NB4 (cell line): ENCODE data around the gene SLX1B.
"Not testable (repeated sequence)": the region's sequence is repeated elsewhere in the genome, so short reads cannot be mapped to it uniquely, and the experiment has no call there.

Experiments
- DNase-seq: peaks from one replicate; pipeline ENCODE4 v3.0.0; 2010; ENCODE audit warnings: low read depth
- H3K4me3 ChIP-seq: one replicate; pipeline ENCODE4 v1.5.1; 2011; ENCODE audit warnings: mild to moderate bottlenecking, low read depth, low read length, moderate library complexity

Gene SLX1B

GRCh38 chr16:29454269-29454668 is at the start of gene SLX1B, which contains the start of gene BOLA2:
SLX1B (plus strand) TSS chr16:29454533.
BOLA2 (minus strand) TSS chr16:29454351; CDS start chr16:29454253, 98 bp downstream.
- H3K4me3 ChIP-seq, DNase-seq: not testable (repeated sequence)

DNA sequence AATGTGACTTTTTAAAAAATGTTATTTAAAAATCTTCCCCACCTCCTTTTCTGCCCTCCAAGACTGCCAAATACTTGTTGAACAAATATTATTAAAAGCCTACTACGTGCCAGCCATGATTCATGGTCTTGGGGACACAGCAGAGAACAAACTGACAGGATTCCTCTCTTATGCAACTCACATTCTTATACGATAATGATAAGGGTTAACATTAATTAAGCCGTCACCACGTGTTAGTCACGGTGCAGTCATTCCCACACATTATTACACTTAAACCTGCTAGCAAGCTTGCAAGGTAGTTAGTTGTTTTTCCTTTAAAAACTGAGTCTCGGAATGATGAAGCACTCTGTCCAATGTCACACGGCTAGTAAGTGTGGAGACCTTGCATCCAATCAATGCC is 49.1 kb upstream of the SLX1B start:
- DNase-seq, H3K4me3 ChIP-seq: not testable (repeated sequence)

GRCh38 chr16:29423587-29423986 is 30.7 kb upstream of the SLX1B start:
- not testable (repeated sequence) for DNase-seq, H3K4me3 ChIP-seq

DNA sequence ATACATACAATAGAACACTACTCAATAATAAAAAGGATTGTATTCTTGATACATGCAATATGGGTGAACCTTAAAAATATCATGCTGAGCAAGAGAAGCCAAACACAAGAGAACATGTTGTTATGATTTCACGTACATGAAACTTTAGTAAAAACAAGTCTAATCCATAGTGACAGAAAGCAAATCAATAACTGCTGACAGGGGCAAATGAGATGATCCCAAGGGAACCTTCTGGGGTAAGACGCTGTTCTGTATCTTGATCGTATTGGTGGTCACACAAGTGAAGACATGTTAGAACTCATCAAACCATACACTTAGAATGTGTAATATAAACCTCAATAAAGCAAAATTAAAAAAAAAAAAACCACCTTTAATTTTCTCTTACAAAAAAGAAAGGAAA is 28.9 kb upstream of the SLX1B start:
- not testable (repeated sequence) for H3K4me3 ChIP-seq, DNase-seq

GRCh38 chr16:29453754-29454153 is 579 bp upstream of the SLX1B start:
- not testable (repeated sequence) for H3K4me3 ChIP-seq, DNase-seq

- not testable (repeated sequence) for DNase-seq, H3K4me3 ChIP-seq
These were observed 495 bp downstream of the SLX1B start for GRCh38 chr16:29454828-29455227.

DNA sequence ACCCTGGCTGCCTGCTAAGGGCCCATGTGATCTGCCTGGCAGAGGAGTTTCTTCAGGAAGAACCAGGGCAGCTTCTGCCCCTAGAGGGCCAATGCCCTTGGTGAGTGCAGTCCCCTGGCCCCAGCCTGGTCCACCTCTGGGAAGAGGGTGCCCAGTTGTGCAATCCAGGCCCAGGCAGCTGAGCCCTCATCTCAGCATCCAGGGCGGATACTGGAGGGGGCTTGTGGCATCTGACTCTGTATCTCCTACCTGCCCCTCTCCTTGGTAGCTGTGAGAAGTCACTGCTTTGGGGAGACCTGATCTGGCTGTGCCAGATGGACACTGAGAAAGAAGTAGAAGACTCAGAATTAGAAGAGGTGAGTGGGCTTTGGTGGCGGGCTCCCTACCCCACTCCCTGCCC is 3.3 kb downstream of the SLX1B start:
- H3K4me3 ChIP-seq, DNase-seq: not testable (repeated sequence)

DNA sequence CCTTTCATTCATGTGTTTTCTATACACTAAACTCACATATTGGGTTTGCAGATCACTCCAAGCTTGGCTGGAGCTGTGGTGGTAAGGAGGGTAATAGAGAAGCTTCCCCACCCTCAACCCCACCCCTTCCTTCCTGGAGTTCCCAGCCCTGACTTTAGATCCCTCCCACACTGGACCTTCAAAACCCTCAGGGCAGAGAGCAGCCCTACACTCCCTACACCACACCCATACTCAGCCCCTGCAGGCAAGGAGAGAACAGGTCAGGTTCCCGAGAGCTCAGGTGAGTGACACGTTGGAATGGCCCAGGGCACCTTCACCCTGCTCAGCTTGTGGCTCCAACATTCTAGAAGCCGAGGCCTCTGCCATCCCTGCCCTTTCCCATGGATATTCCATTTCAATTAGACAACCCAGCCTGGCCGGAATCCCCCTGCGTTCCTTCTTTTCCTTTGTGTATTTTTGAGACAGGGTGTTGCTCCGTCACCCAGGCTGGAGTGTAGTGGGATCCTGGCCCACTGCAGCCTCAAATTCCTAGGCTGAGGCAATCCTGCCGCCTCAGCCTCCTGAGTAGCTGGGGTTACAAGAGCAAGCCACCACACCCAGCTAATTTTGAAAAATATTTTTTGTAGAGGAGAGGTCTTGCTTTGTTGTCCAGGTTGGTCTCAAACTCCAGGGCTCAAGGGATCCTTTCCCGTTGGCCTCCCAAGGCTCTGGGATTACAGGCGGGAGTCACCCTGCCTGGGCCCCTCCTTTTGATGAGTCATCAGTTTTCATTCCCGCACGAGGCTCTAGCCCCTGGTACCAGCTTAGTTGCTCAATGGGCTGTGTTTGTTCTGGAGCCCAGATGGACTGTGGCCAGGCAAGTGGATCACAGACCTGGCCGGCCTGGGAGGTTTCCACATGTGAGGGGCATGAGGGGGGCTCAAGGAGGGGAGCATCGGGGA is 5.6 kb downstream of the SLX1B start, which contains the start of gene SULT1A4:
TSS of gene SULT1A4 (plus strand) at position 208 of the 941 bp plus-strand sequence. CDS start 1,473 bp downstream, outside the sequence.
- H3K4me3 ChIP-seq, DNase-seq: not testable (repeated sequence)

DNA sequence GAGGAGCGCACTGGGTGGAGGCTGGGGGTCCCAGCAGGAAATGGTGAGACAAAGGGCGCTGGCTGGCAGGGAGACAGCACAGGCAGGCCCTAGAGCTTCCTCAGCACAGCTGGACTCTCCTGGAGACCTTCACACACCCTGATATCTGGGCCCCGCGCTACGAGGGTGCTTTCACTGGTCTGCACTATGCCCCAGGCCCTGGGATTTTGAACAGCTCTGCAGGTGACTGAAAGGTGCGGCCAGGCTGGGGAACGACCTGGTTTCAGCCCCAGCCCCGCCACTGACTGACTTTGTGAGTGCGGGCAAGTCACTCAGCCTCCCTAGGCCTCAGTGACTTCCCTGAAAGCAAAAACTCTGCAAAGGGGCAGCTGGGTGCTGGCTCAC is 6.3 kb downstream of the SLX1B start:
- not testable (repeated sequence) for H3K4me3 ChIP-seq, DNase-seq

DNA sequence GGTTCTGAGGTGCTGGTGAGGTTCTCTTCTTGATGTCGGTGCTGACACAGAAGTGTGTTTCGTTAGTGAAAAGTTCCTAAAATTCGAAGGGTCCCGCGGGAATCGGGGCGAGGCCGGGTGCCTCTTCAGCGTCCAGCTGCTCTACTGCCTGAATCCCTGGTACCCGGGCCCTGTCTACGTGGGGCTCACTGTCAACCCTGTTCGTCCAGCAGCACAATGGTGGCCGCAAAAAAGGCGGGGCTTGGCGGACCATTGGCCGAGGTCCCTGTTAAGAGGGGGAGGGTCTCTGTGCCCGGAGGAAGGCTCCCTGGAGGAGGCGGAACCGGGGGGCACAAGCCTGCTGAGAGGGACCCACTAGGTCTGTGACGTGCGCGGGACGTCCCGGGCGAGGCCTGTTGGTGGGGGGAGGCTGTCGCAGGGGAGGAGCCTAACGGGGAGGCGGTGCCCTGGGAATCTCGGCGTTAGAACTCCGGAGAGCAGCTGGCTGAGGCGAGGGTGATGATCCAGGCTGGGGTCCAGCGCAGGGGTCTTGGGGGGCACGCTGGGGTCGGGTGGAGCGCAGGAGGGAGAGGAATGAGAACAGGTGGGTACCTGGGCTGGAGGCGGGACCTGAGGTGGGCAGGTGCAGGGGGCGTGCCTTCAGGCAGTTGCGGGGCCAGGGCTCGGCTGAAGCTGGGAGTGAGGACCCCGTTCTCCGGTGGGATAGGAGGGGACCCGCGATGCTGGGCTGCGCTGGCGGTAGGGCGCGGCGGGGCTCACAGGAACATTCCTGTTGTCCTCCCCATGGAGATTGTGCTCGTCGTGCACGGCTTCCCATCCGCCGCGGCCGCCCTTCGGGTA is 11.9 kb downstream of the SLX1B start:
- H3K4me3 ChIP-seq, DNase-seq: not testable (repeated sequence)

- not testable (repeated sequence) for DNase-seq, H3K4me3 ChIP-seq
These were observed 12.6 kb downstream of the SLX1B start for GRCh38 chr16:29466904-29467303.

DNA sequence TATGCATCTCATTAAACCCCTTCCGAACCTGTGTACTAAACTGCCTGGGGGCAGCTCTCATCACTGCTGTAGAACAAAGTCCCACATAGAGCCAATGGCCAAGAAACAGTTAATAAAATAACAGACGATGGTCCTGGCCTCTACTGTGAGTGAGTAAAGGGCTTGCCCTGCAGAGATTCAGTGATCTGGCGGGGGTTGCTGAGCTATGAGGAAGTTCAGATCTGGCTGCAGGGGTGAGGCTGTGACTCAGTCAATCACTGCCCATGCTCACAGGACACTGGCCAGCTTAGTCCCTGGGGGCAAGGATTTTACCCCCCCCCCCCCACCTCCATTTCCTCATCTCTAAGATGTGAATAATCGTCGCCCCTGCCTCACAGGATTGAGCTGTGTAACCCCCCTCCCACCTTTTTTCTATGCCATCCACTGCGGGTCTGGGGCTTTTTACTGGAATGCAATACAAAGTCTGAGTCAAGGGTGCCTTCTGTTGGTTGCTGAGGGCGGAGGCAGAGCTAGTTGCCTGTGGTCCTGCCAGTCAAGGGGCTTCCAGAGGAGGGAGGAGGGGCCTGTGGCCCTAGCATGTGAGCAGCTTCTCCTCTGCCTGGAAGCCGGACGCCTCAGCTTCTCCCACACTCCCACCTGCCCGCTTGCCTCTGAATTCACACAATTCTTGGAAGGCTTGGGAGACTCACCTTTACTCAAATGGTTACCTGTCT is 13.5 kb downstream of the SLX1B start:
- not testable (repeated sequence) for DNase-seq, H3K4me3 ChIP-seq

GRCh38 chr16:29469660-29470059 is 15.3 kb downstream of the SLX1B start:
- not testable (repeated sequence) for H3K4me3 ChIP-seq, DNase-seq

DNA sequence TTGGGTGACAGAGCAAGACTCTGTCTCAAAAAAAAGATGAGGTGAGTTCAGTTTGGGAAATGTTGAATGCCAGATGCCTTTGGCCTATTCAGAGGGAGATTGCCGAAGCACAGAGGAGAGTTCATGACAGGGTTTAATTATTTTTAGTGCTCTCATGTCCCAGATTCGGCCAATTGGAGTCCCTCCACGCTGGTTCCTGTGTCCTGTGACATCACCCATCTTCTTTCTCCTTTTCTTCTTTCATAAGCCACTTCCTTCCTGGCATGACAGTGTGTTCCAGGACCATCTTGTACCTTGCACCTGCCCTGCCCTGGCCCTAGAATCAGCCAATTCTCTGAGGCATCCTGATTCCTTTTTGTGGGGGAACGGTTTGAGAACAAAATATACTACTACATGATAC is 17.7 kb downstream of the SLX1B start:
- not testable (repeated sequence) for H3K4me3 ChIP-seq, DNase-seq

DNA sequence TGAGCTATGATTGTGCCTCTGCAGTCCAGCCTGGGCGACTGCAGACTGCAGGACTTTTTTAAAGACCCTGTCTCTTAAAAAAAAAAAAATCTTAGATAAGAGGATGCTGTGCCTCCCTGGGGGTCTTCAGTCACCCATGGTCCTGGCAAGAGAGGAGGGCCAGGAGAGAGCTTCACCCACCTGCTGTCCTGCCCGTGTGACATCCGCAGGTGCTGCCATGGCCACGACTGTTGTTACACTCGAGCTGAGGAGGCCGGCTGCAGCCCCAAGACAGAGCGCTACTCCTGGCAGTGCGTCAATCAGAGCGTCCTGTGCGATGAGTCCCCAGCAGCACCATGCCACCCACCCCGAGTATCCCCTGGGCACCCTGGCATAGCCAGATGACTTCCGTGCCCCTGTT is 27.9 kb downstream of the SLX1B start:
- H3K4me3 ChIP-seq, DNase-seq: not testable (repeated sequence)

GRCh38 chr16:29506308-29506707 is 52.0 kb downstream of the SLX1B start, which contains the start of gene NPIPB12:
NPIPB12 (minus strand) TSS chr16:29506408.
- not testable (repeated sequence) for H3K4me3 ChIP-seq, DNase-seq
